Activated CD8-positive, alpha-beta memory T cell treated with anti-CD3 and anti-CD28 coated beads for 36 hours (primary cell): ENCODE data around the gene FAM20C. TPM values are rescaled to one million over a fixed set of nuclear protein-coding genes. Genes with fewer than 3 reads are reported as not detected.

Experiments
- CTCF ChIA-PET: fragments of 350-600 bp; sonication (Branson Sonifier 250); formaldehyde crosslinking; loops from one replicate; lab custom pipeline; 2021; ENCODE audit warnings: antibody characterized with exemption; lab: Charles Lee
- POLR2A ChIA-PET: fragments of 350-600 bp; sonication (Branson Sonifier 250); formaldehyde crosslinking; loops from one replicate; lab custom pipeline; 2021; ENCODE audit warnings: antibody characterized with exemption; lab: Charles Lee
- total RNA-seq, 2 experiments: library from RNA; stranded (reverse); gene quantifications; one replicate each; pipeline ENCODE4 v1.2.3, GENCODE V29; 2021

FAM20C gene
- total RNA-seq, 2 experiments from 2014 or later: 0.74 to 1.5 TPM

- ChIA-PET CTCF (no interaction called here), POLR2A (no interaction called here)
Observed at GRCh38 chr7:217781-218180, 25.4 kb downstream of the FAM20C start.

GRCh38 chr7:218316-218715 is 25.9 kb downstream of the FAM20C start:
- POLR2A ChIA-PET: no interaction called here
- CTCF ChIA-PET: no interaction called here

- ChIA-PET CTCF (no interaction called here), POLR2A (no interaction called here)
Observed at GRCh38 chr7:218896-219580, 26.7 kb downstream of the FAM20C start.

- CTCF ChIA-PET: no interaction called here
- POLR2A ChIA-PET: no interaction called here
Observed at GRCh38 chr7:219581-220150, 27.3 kb downstream of the FAM20C start.

- ChIA-PET POLR2A (no interaction called here), CTCF (no interaction called here)
Observed at GRCh38 chr7:220151-220841, 27.9 kb downstream of the FAM20C start.

DNA sequence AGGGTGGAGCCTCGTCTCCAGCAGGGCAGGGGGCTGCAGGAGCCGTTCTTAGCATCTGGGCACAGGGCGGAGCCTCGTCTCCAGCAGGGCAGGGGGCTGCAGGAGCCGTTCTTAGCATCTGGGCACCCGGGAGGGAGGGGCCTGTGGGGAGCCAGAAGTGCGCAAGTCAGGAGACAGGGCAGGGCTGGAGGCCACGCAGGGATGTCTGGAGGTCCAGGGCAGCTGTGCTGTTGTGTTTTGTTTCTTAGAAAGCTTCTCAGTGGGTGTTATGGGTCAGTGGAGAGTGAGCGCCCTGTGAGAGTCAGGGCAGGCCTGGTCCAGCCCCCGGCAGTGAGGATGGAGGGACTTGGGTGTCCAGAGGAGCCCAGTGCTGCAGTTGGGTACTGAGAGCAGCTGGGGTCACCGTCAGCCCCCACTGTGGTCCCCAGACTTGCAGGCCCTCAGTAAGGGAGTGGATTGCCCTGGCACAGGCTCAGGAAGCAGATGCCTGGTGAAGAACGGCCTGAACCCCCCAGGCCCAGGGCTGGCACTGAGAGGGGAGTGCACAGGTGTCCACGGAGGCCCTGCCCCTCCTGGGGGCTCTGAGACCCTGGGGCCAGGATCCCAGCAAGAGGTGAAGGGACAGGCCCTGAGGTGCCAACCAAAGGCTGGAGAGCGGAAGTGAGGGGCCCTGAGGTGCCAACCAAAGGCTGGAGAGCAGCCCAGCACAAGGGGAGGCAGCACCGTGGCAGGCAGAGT is 29.8 kb downstream of the FAM20C start:
- ChIA-PET CTCF (no interaction called here), POLR2A (no interaction called here)

DNA sequence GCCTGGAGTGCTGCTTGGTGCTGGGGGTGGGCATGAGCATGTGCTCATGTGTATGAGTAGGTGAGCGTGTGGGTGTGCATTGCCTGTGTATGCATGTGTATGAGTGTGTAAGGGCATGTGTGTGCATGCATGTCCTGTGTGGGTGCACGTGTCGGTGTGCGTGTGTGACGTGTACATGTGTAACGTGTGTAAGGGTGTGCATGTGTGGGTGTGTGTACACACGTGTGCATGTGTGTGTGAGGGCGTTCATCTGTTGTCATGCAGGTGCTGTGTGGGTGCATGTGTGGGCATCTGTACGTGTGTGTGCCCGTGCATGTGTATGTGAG is 30.3 kb downstream of the FAM20C start:
- CTCF ChIA-PET: no interaction called here

DNA sequence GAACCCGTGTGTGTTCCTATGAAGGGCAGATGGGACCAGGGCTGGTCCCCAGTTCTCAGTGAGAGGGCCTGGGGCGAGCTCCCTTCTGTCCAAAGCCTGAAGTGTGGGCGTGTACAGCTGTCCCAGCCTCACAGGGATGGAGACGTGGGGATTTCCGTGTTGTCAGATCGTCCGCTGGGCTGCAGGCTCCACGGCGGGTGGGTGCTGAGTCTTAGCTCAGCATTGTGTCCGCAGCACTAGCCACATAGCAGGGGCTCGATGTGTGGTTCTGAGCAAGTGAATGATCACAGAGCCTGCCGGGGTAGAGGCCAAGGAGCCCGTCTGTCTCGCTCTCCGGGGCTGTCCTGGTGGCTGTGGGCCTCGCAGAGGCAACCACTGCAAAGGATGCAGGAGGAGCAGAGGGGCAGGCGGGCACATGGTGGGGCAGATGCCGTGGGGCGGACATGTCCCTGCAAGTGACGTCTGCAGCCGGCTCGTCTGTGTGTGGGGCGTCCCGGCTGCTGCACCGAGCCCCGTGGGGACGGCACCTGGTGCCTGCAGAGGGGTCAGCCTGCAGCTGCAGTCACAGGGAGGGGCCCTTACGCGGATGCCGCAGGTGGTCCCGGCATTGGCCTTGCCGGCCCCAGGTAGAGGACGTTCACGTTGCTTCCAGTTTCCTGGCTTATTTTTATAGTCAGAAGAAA is 30.9 kb downstream of the FAM20C start:
- ChIA-PET CTCF (no interaction called here), POLR2A (no interaction called here)

More for the DNA sequence above, 30.3 kb downstream of the FAM20C start:
- POLR2A ChIA-PET: no interaction called here

GRCh38 chr7:223861-224260 is 31.5 kb downstream of the FAM20C start:
- ChIA-PET POLR2A (no interaction called here), CTCF (no interaction called here)

DNA sequence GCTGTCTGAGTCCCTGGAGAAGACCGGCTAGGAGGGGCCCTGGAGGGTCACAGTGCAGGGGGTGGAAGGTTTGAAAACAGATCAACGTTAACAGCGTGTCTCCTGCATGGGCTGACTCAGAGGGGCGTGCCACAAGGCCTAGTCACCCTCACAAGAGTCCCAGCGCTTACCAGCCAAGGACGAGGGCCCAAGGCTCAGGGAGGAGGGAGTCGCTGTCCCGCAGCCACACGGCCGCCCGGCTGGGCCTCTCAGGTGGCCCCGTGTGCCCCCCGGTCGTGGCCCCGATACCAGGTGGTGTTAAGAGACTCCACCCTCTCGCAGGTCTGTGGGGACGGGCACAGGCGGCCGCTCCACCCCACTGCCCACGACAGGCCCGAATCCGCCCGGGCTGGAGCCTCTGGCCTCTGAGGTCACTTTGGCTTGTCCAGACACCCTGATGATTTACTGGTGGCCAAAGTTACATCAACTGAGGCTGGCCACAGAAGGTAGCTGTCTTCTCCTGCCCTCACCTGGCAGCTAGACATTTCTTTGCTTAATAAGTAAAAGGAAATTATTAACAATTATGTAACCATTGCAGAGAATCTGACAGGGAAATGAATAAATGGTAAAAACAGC is 34.0 kb downstream of the FAM20C start:
- CTCF ChIA-PET: no interaction called here
- POLR2A ChIA-PET: no interaction called here

DNA sequence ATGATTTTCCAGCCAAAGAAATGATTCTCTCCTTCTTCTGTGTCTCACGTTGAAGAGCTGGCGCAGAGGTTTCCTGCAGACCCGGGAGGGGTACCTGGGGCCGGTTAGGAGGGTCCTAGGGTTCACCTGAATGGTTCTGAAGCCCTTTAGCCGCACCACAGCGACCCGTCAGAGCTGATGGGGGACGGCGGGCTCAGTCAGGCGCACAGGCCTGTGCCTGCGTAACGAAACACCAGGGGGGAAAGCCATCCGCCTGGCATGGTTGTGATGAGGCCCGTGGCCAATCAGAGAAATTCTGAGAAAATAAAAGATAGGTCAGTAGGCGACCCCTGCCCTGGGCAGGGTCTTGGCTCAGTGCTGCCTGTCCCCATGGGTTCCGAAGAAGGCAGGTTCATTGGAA is 35.6 kb downstream of the FAM20C start:
- CTCF ChIA-PET: no interaction called here
- POLR2A ChIA-PET: no interaction called here

GRCh38 chr7:228610-229009 is 36.2 kb downstream of the FAM20C start:
- ChIA-PET CTCF (no interaction called here), POLR2A (no interaction called here)

DNA sequence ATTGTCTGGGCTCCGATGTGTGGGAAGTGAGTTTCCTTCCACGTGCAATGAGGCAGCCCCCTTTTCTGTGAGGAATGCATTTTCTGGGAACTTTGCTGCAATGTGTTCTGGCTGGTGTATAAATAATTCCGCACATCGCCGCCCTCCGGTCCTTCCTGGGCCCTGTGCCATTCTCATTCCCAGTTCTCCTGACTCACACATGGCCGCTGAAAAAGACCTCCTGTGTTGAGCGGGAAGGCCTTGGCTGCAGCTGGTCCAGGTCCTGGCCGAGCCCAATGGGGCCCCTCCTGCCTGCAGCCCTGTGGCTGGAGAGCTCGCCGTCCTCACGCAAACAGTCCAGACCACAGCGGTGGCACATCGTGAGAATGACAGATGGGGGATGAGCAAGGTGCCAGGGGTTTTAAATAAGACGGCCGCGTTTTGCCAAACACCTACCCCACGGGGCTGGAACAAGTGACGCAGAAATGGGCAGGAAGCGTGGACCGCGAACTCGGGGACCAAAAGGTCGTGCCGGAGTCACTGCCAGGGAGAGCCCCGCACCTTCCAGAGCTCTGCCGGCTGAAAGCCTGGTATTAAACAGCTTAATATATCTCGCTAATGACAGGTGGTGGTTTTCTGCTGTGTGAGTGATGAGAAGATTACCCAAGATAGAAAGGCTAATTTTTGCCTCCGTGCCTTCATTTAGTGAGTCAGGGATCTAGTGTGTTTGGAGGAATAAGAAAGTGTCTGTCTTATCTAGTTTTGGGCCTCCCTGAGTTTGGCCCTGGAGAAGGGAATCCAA is 37.0 kb downstream of the FAM20C start:
- POLR2A ChIA-PET: no interaction called here
- CTCF ChIA-PET: no interaction called here

DNA sequence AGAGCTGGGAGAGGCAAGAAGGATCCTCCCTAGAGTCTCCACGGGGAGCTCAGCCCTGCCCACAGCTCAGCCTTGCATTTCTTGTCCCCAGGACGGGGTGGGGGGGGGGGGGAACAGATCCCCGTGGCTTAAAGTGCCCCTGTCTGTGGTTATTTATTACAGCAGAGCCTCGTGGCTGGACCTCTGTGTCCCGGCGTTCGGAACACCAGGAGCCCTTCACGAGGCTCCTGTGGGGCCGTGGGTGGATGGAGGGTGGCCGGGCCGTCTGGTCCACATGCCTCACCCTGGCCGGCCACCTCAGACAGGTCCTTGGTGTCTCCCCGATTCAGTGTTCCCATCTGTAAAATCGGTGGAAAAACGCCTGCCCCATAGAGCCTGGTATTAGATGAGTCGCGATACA is 37.9 kb downstream of the FAM20C start:
- ChIA-PET CTCF (no interaction called here), POLR2A (no interaction called here)

DNA sequence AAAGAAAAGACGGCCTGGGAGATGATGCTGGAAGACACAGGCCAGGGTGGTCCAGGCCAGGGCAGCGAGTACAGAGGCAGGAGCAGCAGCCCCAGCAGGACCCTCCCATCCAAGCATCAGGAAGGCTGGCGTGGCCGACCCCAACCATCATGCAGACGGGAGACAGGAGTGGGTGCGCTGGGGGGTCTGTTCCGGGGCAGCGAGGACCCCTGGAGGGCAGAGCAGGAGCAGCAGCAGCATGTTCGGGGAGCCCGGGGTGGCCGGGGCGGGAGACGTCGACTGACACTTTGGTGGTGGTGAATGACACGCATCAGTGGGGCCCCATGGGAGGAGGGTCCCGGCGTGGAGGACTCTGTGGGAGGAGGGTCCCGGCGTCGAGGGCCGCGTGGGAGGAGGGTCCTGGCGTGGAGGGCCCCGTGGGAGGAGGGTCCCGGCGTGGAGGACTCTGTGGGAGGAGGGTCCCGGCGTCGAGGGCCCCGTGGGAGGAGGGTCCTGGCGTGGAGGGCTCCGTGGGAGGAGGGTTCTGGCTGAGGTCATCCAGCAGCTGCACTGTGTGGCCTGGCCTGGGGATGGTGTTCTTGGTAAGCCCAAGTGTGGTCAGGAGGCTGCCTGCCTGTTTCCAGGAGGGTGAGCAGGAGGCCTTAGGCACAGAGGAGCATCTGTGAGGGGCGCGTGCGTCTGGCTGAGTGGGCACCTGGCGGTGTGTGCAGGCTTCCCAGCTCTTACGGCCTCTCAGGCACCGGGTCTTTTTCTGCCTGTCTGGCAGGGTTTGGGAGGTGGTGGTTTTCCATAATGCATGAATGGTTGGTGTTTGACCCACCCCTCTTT is 38.9 kb downstream of the FAM20C start:
- ChIA-PET POLR2A (no interaction called here), CTCF (no interaction called here)

DNA sequence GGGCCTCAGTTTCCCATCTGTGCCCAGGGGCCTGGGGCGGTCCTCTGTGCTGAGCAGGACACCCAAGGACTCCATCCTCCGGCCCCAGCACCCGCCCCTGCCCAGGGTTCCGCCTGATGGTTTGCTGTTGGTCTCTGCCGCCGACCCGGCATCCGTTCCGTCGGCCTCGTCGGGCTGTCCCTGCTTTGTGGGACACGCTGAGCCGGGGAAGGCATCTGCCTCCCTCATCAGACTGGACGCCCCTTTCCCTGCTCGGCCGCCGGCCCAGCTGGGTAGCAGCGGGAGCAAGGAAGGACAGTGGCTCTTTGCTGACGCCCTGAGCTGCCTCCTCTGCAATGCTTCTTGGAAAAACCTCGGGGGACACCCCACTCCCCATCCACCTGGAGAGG is 39.5 kb downstream of the FAM20C start:
- ChIA-PET CTCF (no interaction called here), POLR2A (no interaction called here)

- ChIA-PET POLR2A (no interaction called here), CTCF (no interaction called here)
Observed at GRCh38 chr7:232410-233248, 40.3 kb downstream of the FAM20C start.
